ENCODE measurements around the gene GABRG3.
"Not testable (repeated sequence)": the region's sequence is repeated elsewhere in the genome, so short reads cannot be mapped to it uniquely, and the experiment has no call there.

The GABRG3 gene

DNA sequence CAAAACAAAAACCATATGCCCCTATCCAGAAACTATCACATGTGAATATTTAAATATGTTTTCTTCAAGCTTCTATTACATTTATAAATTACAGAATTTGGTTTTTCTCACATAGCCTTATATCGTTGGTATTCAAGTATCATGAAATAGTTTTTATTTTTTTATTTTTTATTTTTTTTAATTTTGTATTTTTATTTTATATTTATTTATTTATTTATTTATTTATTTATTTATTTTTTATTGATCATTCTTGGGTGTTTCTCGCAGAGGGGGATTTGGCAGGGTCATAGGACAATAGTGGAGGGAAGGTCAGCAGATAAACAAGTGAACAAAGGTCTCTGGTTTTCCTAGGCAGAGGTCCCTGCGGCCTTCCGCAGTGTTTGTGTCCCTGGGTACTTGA is 32.0 kb downstream of the GABRG3 start:
- not testable (repeated sequence) for DNase-seq

DNA sequence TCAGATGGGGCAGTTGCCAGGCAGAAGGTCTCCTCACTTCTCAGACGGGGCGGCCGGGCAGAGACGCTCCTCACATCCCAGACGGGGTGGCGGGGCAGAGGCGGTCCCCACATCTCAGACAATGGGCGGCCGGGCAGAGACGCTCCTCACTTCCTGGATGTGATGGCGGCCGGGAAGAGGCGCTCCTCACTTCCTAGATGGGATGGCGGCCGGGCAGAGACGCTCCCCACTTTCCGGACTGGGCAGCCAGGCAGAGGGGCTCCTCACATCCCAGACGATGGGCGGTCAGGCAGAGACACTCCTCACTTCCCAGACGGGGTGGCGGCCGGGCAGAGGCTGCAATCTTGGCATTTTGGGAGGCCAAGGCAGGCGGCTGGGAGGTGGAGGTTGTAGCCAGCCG is 33.2 kb downstream of the GABRG3 start:
- not testable (repeated sequence) for DNase-seq

DNA sequence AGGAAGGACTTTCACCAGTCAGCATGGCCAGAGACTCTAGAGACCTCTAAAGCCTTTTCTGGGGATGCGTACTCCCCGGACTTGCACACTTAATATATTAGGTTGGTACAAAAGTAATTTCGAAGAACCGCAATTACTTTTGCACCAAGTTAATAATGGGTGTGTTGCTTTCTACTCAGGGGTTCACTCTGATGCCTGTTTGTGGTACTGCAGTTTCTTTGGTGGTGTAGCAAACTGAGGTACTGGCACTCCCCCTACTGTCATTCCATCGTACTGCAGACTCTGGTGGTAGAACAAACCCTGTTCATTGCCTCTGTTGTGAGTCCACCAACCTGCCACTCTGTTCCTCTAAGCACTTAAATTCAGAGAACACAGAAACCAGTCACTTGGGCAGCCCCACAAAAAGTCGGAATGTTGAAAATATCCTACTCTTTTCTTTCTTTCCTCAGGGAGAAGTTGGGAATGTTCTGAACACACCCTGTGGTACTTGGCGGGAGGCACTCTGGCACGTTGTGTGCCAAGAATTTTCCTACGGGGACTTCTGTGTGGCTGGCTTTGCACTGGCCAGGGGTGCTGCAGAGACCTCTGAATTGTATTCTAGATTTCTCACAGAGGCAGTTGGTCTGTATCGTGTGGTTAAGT is 46.3 kb downstream of the GABRG3 start:
- peak; percentile 64 for DNase-seq

DNA sequence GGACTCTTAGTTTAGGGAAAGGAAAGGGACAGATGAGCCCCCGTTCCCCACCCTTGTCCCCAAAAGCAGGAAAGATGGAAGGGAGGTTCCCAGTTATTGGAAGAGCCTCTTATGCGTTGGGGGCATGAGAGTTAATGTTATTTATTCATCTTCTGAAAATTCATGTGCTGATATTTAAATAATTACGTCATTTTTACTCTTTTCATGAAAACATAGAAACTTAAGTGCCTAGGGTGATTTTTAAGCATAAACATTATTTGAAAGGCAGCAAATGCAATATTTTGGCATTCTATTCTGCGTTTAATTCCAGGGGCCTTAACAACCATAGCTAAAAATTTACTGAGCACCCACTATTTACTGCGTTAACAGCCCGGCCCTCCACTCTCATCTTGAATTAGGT is 48.7 kb downstream of the GABRG3 start:
- DNase-seq: no peak

DNA sequence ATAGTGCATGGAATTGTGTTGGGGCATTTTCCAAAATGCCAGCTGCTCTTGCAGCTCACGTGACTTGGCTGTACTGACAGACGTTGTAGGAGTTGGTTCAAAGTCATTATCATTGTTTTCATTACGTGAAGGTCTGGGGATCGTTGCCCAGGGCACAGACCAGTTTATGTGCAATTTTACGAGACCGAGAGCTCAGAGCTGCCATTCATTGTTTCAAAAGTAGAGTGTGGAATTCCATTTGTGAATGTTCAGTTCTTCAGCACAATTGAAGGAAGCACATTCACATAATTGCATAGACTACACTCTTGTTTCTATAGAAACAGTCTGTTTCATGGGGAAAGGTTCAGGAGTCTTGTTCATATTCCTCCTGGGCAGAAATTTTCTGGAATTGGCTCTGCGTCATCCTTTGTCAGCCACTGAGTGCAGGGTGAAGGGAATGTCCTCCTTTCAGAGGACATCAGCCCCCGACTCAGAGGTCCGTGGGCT is 54.5 kb downstream of the GABRG3 start:
- no peak for DNase-seq

DNA sequence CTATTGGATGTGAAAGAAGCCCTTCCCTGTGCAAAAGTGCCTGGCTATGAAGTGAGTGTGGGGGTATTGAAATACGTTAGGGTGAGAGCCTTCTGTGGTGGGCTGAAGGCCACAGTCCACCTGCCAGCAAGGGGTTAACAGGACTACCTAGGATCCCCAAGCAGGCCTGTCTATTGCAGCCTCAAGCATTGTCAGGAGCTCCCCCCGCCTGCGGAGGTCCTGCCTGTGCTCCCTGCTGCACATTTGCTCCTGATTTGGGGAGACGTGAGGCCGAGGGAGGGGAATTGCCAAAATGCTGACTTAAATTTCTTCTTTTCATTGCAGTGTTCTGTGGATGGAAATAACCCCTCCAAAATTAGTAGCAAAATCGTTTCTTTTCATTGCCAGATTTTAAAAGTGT is 56.2 kb downstream of the GABRG3 start:
- DNase-seq: no peak

- no peak for DNase-seq
Measured at GRCh38 chr15:27028858-27029477, 58.0 kb downstream of the GABRG3 start.

DNA sequence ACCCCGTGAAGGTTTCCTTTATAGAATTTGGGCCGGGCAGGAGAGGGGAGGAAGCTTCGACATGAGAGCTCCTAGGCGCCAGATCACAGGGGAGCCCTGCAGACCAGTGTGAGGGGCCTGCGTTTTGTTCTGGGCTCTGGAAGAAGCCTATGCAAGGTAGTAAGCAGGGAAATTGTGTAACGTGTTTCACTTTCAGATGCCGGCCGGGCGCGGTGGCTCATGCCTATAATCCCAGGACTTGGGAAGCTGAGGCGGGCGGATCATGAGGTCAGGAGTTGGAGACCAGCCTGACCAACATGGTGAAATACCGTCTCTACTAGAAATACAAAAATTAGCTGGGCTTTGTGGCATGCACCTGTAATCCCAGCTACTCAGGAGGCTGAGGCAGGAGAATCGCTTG is 65.2 kb downstream of the GABRG3 start:
- no peak for DNase-seq

- no peak for DNase-seq
Measured at GRCh38 chr15:27037501-27037900, 66.5 kb downstream of the GABRG3 start.

DNA sequence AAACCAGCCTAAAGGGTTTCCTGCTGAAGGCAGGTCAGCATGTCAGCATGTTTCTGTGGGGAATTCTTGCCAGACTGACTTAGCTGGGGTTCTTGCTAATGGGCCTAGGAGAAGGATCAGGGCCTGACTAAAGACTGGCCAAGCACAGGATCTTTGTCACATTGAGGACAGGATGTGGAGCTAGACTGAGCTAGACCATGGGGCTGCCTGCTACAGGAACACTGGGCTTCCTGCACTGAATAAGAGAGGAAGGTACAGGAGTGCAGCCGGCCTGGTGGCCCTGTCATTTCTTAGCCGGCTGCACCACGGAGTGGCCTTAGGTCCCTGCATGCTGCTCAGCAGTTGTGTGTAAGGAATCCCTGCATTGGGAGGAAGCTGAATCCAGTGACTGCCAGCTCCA is 68.2 kb downstream of the GABRG3 start:
- no peak for DNase-seq

GRCh38 chr15:27042230-27042629 is 71.2 kb downstream of the GABRG3 start:
- DNase-seq: no peak

DNA sequence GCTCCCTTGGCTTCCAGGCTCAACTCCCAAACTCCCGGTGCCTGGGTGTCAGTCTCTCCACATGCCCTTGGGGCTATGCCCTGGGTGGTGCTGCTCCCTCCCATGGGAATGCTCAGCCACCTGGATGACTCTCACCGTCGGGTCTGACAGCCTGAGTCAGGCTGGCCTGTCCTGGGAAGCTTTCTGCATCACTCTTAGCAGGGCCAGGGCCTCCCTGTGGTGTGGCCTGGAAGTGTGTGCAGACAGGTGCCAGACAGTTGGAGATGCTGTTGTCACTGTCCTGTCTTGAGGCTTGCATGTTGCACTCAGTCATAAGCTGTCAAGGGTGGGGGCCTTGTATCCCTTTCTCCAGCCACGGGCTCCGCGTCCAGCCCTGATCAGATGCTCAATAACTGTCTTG is 71.7 kb downstream of the GABRG3 start:
- DNase-seq: no peak

- no peak for DNase-seq
Measured at GRCh38 chr15:27043770-27044169, 72.8 kb downstream of the GABRG3 start.

DNA sequence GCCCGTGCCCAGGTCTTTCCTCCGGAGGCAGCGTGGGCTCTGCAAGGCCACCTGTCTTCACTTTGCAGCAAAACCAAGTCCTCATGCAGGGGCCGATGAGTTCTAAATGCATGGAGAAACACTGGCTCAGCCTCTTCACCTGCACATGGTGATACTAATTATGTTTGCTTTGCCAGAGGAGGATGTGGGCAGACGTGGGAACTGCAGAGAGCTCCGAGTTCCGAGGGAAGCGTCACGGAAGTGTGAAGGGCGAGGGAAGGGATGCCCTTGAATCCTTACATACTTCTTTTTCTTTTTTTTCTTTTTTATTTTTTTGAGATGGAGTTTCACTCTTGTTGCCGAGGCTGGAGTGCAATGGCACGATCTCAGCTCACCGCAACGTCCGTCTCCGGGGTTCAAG is 74.8 kb downstream of the GABRG3 start:
- no peak for DNase-seq

- no peak for DNase-seq
Measured at GRCh38 chr15:27046880-27047279, 75.9 kb downstream of the GABRG3 start.

- no peak for DNase-seq
Measured at GRCh38 chr15:27050163-27050562, 79.2 kb downstream of the GABRG3 start.

DNA sequence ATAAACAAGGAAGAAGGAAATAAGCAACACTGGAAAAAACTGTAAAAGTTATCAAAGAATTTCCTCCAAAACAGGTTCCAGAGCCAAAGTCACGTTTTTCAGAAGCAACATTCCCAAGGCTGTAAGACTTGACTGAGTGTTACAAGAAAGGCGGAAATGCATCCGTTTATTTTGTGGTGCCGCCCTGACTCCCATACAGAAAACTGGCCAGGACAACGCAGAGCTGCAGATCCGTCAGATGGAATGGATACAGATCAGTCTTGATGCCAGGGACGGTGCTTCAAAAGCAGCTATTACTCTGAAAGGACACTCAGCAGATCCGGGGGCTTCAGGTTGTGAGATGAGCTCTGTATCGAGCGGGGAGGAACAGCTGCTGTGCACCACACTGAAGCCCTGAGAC is 83.4 kb downstream of the GABRG3 start:
- no peak for DNase-seq

DNA sequence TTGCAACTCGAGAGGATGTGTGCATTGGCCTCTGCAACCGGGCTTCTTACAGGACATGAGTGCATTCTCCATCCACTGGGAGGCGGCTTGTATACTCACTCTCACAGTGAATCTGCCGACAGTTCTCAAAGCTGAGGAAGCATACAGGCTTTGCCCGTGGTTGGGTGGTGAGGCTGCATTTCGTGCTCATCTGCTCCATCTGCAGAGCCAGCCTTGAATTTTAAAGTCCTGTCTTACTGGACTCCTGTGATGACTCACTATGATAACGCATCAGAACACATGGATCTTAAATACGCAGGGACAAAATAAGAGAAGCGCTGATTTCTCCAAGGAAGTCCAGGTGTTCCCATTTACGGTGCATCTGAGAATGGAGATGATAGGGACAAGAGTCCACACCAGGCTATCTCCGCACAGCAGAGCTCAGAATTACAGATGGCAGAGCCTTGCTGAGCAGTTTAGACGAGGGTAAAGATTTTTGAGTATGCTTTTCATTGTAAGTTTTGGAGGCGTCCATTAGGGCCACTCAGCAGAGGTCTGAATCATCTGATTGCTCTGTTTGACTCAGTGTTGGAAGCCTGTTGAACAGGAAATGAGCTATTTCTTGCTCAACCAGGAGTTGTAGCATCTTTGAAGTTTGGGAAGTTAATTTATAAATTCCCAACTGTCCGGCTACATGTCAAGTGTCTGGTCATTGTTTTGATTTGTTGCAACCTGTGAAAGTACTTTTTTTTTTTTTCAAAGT is 87.1 kb downstream of the GABRG3 start:
- DNase-seq: no peak

GRCh38 chr15:27058939-27059338 is 88.0 kb downstream of the GABRG3 start:
- no peak for DNase-seq

- DNase-seq: peak; percentile 52
Measured at GRCh38 chr15:27059610-27060202, 88.7 kb downstream of the GABRG3 start.

GRCh38 chr15:27061739-27062138 is 90.8 kb downstream of the GABRG3 start:
- DNase-seq: no peak

DNA sequence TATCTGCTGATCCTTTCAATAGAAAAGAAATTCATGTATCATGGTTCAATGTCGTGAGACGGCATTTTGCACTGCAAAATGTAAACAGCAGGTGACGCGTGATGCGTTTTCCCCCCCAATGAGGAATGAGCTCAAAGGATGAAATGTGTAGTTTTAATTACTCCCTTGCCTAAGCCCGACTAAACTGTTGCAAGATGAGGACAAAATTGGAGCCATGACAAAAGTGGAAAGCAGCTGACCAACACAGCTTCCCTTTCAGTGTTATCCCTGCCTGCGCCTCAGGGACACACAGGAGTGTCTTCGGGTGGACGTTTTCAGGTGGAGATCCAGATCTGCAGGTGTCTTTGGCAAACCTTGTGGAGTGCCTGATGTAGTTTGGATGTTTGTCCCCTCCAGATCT is 92.0 kb downstream of the GABRG3 start:
- no peak for DNase-seq

- no peak for DNase-seq
Measured at GRCh38 chr15:27064080-27064479, 93.1 kb downstream of the GABRG3 start.

GRCh38 chr15:27065151-27065550 is 94.2 kb downstream of the GABRG3 start:
- DNase-seq: no peak

Data from NCI-H526 treated with DMSO at 0.1 percent for 48 hours (cell line).